ENCODE results near the gene NUP214.
A peak's percentile ranks its signal among the peaks of the same experiment; 100 is the strongest.

The NUP214 gene

GRCh38 chr9:131178926-131179325 lies 53.5 kb downstream of the NUP214 start:
- TF ChIP-seq, protein P1, sequence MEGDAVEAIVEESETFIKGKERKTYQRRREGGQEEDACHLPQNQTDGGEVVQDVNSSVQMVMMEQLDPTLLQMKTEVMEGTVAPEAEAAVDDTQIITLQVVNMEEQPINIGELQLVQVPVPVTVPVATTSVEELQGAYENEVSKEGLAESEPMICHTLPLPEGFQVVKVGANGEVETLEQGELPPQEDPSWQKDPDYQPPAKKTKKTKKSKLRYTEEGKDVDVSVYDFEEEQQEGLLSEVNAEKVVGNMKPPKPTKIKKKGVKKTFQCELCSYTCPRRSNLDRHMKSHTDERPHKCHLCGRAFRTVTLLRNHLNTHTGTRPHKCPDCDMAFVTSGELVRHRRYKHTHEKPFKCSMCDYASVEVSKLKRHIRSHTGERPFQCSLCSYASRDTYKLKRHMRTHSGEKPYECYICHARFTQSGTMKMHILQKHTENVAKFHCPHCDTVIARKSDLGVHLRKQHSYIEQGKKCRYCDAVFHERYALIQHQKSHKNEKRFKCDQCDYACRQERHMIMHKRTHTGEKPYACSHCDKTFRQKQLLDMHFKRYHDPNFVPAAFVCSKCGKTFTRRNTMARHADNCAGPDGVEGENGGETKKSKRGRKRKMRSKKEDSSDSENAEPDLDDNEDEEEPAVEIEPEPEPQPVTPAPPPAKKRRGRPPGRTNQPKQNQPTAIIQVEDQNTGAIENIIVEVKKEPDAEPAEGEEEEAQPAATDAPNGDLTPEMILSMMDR (IDR thresholded peaks at IDR 0.05; ENCODE audit: low read depth, low read length, missing control alignments) = no peak
- no peak overlapping the region for H3K4me3 ChIP-seq (replicated peaks; ENCODE audit: low read depth, low read length)
- DNase-seq (ENCODE audit: extremely low read depth, low read depth) = no peak

GRCh38 chr9:131179561-131180219 lies 54.3 kb downstream of the NUP214 start:
- TF ChIP-seq, protein P1 (IDR thresholded peaks at IDR 0.05; ENCODE audit: low read depth, low read length, missing control alignments) = no peak
- no peak overlapping the region for H3K4me3 ChIP-seq (replicated peaks; ENCODE audit: low read depth, low read length)
- peak; percentile 40 for DNase-seq (ENCODE audit: extremely low read depth, low read depth)

DNA sequence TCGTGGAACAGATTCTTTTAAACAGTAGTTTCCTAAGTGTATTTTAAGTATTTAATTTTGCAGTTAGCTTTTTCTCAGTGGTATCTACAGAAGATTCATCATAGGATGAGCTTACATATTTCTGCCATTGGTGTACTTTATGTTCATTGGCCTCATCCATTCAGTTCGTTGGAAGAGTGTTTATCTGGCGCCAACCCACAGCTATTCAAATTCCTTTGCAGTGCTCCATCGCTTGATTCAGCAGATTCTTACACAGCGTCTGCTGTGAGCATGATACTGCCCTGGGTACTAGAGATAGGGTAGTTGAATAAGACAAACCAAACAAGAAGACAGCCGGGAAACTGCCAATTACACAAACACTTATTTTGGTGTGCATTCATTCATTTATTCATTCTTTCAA lies 55.1 kb downstream of the NUP214 start:
- no peak for DNase-seq (ENCODE audit: extremely low read depth, low read depth)
- TF ChIP-seq, protein P1 (IDR thresholded peaks at IDR 0.05; ENCODE audit: low read depth, low read length, missing control alignments) = no peak
- H3K4me3 ChIP-seq (replicated peaks; ENCODE audit: low read depth, low read length) = no peak overlapping the region

DNA sequence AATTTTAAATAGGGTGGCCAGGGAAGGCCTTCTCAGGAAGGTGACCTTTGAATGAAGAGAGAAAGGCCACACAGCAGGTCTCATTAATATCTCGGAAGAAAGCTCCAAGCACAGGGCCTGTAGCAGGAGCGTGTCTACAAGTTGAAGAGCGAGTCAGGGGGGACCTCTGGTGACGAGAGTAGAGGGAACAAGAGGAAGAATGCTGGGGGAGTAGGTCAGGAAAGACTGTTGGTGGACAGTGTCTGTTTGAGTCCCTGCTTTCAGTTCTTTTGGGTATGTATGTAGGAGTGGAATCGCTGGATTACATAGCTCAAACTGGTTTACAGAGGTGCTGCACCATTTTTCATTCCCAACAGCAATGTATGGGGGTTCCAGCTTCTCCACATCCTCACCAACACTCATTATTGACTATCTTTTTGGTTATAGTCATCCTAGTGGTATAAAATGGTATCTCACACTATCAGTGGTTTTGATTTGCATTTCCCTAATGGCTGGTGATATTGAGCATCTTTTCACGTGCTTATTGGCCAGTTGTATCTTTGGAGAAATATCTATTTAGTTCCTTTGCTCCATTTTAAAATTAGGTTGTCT lies 55.8 kb downstream of the NUP214 start:
- no peak for DNase-seq (ENCODE audit: extremely low read depth, low read depth)
- TF ChIP-seq, protein P1 (IDR thresholded peaks at IDR 0.05; ENCODE audit: low read depth, low read length, missing control alignments) = no peak
- no peak overlapping the region for H3K4me3 ChIP-seq (replicated peaks; ENCODE audit: low read depth, low read length)

- TF ChIP-seq, protein P1 (IDR thresholded peaks at IDR 0.05; ENCODE audit: low read depth, low read length, missing control alignments) = no peak
- H3K4me3 ChIP-seq (replicated peaks; ENCODE audit: low read depth, low read length) = no peak overlapping the region
- no peak for DNase-seq (ENCODE audit: extremely low read depth, low read depth)
Observed at GRCh38 chr9:131185924-131186323, 60.5 kb downstream of the NUP214 start.

DNA sequence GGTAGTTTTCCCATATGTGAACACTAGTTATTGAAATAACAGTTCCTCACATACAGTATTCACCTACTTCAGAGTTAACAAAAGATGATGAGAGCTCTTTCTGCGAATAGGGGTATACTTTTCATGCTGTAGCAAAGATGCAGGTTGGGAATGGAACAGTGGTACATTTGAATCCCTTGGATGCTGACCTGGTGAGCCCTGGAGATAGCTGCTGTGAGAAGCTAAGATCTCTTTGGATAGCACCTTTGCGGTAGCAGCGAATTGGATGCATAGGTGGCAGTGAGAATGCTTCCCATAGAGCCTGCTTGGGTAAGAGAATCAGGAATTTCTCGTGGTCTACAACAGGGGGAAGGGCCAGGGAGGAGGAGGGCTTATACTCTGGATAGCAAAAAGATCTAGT lies 61.2 kb downstream of the NUP214 start:
- no peak for DNase-seq (ENCODE audit: extremely low read depth, low read depth)
- TF ChIP-seq, protein P1 (IDR thresholded peaks at IDR 0.05; ENCODE audit: low read depth, low read length, missing control alignments) = no peak

More for the DNA sequence above, 61.2 kb downstream of the NUP214 start:
- no peak overlapping the region for H3K4me3 ChIP-seq (replicated peaks; ENCODE audit: low read depth, low read length)

All from HFF-Myc (cell line).